ENCODE data around the gene FOXD1.

- TF ChIP-seq POLR2A (IDR thresholded peaks at IDR 0.05; ENCODE audit: low read depth, low read length): no peak
- TF ChIP-seq POLR2AphosphoS5 (IDR thresholded peaks at IDR 0.05; ENCODE audit: low read depth, low read length): no peak
- TF ChIP-seq TAF1 (IDR thresholded peaks at IDR 0.05; ENCODE audit: borderline replicate concordance, low read depth, low read length): no peak
Measured at GRCh38 chr5:73405691-73406090, 42.9 kb downstream of the FOXD1 start.
